Measurements from ENCODE around the gene ANKRD9.

The ANKRD9 gene

DNA sequence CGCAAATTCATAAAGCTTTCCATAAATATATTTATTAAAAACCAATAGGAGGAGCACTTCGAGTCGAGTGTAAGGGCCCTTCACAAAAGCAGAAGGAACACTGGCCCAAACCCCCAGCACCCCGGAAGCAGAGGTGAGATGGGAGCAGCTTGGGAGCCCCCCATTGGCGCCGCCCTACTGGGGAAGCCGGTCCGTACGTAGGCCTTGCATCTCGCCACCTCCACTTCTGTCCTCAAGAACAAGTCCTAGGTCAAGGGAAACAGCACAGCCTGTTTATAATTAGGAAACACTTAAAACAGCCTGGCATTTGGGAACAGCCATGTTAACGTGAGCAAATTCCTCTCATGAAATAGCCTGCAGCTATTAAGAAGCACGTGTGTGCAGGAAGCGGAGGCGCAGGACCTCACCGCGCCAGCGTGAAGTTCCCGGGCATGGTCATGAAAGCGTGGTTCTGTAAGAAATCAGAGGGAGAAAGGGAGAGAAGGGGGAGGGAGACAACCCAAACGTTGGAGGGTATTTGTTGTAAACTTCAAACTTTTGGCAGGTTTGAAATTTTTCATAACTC is 7.7 kb downstream of the ANKRD9 start:
- Histone ChIP-seq H3K36me3 (ENCODE audit: insufficient read depth, low read length) (no peaks in the 10 kb centered on the region; the same call in 1 of the 2 replicates), H3K4me1 (ENCODE audit: insufficient read depth, low read length) (no peaks in the 10 kb centered on the region), H3K9me3 (ENCODE audit: control insufficient read depth, insufficient read depth, low read length) (no peaks in the 10 kb centered on the region), H3K9ac (ENCODE audit: low read depth, low read length) (no peak overlapping the region)

DNA sequence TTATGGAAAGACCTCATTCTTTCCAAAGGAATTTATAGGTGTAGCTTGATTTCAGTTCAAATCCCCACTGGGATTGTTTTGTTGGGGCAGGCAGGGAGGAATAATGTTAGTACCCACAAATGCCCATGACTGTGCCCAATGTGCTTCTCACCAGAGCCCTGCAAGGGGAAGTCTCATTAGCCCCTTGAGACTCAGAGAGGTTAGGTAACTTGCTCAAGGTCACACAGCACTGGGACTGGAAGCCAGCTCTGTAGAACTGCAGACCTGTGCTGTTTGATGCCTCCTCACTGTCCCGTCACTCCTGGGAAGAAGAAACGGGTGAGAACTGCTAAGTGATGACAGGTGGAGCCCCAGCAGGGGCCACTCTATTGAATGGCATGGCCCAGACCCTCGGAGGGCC is 8.9 kb downstream of the ANKRD9 start:
- no peak overlapping the region for H3K9ac ChIP-seq (ENCODE audit: low read depth, low read length)
- H3K36me3 ChIP-seq (ENCODE audit: insufficient read depth, low read length): no peaks in the 10 kb centered on the region; the same call in 1 of the 2 replicates
- H3K4me1 ChIP-seq (ENCODE audit: insufficient read depth, low read length): no peaks in the 10 kb centered on the region
- H3K9me3 ChIP-seq (ENCODE audit: control insufficient read depth, insufficient read depth, low read length): no peaks in the 10 kb centered on the region

DNA sequence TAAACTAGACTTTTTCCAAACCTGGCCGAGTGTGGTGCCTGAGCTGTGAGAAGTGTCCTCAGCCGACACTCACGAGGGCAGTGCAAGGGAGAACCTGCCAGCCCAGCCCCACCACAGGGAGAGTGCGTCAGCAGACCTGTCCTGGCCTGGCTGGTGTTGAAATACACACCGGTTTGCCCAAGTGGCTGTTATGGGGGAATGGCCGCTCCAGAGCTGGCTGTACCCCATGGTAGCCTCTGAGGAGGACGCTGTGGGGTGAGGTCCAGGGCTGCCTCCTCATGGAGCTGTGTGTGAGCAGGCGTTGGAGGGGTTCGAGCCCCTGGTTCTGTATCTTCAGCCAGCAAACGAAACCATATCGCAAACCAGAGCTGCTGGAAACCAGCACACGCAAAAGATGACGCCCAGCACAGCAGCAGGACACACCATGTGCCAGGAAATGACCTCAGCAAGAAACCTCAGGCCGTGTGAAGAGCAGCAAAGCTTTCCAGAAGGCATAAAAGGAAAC is 9.4 kb downstream of the ANKRD9 start:
- H3K4me1 ChIP-seq (ENCODE audit: insufficient read depth, low read length): no peaks in the 10 kb centered on the region
- H3K9ac ChIP-seq (ENCODE audit: low read depth, low read length): no peak overlapping the region
- no peaks in the 10 kb centered on the region; the same call in 1 of the 2 replicates for H3K36me3 ChIP-seq (ENCODE audit: insufficient read depth, low read length)
- H3K9me3 ChIP-seq (ENCODE audit: control insufficient read depth, insufficient read depth, low read length): no peaks in the 10 kb centered on the region

DNA sequence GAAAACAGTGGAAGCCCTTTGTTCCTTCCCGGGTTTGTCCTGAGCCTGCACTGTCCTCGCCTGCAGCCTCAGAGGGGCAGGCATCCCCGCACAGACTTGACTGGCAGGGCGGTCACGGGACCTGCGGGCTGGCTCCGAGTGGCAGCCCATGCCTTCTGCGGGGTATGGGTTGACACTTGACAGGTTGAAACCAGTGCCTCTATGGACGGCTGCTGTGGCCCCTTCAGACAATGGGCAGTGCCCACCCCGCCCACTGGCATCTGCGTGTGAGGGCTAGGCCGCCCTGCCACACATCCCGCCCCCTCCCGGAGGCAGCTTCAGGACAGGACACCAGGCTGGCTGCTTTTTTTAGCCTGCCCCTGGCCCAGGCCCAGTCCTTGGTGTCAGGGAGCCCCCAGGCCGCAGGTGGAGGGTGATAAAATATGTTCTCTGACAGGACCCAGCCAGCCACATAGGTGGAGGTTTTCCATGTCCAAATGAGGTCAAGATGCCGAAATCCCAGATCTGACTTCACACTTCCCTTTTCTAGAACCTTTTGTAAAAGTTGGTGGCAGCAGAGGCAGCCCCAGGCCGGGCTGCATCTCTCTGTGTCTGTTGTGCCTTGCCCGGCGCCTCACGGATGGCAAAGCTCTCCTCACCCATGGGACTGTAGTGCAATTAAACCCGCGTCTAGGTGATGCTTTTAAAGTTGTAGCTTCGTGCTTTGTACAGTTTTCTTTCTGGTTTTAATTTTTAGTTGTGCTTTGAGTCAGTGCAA is 10.0 kb downstream of the ANKRD9 start:
- Histone ChIP-seq H3K9me3 (ENCODE audit: control insufficient read depth, insufficient read depth, low read length) (no peaks in the 10 kb centered on the region), H3K36me3 (ENCODE audit: insufficient read depth, low read length) (no peaks in the 10 kb centered on the region; the same call in 1 of the 2 replicates), H3K9ac (ENCODE audit: low read depth, low read length) (no peak overlapping the region), H3K4me1 (ENCODE audit: insufficient read depth, low read length) (no peaks in the 10 kb centered on the region)

DNA sequence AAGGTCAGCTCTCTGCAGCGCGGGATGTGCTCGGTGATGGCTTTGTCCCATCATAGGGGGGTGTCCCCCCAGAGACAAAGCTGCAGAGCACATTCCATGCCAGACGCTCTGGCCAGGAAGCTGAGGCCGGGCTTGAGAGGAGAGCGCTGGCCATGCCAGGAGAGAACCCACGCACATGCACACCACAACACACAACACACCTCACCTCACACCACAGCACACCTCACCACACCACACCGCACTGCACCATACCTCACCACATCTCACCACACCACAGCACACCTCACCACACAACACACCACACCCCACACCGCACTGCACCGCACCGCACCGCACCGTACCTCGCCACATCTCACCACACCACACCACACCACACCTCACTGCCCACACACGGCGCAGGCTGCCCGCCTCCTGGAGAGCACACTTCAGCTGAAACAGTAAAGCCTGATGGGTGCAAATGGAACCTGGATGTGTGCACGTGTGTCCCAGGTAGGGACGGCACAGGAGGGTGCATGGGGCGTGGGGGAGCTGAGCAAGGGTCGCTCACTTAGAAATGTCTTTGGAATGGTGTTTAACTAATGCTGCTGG is 10.8 kb downstream of the ANKRD9 start:
- Histone ChIP-seq H3K4me1 (ENCODE audit: insufficient read depth, low read length) (no peaks in the 10 kb centered on the region), H3K9ac (ENCODE audit: low read depth, low read length) (no peak overlapping the region), H3K9me3 (ENCODE audit: control insufficient read depth, insufficient read depth, low read length) (no peaks in the 10 kb centered on the region), H3K36me3 (ENCODE audit: insufficient read depth, low read length) (no peaks in the 10 kb centered on the region; the same call in 1 of the 2 replicates)

DNA sequence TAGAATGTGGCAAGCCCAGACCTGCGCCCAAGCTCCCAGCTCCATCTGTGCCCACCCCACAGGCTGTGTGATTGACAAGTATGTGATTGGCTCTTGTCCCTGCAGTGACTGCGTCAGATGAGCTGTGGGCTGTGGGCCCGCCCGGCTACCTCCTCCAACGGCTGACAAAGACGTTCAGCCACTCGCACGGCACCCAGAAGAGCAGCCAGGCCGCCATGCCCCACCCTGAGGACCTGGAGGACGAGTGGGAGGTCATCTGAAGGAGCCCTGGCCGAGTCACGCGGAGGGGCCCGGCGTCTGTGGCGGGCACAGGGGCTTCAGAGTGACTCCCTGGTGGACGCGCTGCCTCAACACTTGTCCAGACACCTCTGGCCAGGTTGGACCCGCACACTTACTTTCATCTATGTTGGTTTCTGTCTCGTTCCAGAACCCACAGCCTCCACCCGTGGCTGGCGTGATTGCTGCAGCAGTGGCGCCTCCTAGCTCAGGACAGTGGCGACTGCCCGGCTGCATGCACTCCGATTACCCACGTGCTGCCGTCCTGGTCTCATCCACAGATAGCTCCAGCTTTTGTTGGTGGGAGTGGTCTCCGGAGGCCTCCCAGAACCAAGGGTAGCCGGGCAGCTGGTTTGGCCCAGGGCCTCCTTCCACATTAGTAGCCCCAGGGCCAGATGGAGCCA is 11.4 kb downstream of the ANKRD9 start:
- Histone ChIP-seq H3K9ac (ENCODE audit: low read depth, low read length) (no peak overlapping the region), H3K9me3 (ENCODE audit: control insufficient read depth, insufficient read depth, low read length) (no peaks in the 10 kb centered on the region), H3K36me3 (ENCODE audit: insufficient read depth, low read length) (no peaks in the 10 kb centered on the region; the same call in 1 of the 2 replicates), H3K4me1 (ENCODE audit: insufficient read depth, low read length) (no peaks in the 10 kb centered on the region)

DNA sequence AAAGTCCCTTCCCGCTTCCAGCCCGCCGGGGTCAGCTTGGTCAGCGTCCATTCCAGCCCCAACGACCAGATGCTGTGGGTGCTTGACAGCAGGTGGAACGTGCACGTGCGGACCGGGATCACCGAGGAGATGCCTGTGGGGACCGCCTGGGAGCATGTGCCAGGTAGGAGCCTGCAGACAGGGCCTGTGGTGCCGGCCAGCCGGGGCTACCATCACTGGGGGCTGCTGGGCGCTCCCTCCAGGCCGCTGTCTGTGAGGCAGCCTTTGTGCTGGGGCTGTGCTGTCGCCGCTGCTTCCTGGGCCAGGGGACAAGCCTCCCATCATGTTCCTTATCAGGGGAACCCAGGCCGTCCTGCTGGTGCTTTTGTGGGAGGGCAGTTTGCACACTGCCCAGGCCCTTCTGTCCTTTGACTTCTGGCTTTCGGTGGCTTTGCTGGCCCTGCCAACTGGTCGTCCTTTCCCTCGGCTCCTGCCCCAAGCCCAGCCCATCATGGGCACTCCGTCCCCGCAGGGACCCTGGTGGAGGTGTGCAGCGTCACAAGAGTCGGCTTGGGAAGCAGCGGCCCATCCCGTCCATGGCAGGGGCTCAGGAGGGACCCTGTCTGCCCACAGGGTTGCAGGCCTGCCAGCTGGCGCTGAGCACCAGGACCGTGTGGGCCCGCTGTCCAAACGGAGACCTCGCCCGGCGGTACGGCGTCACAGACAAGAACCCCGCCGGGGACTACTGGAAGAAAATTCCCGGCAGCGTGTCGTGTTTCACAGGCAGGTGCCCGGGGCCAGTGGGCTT is 12.4 kb downstream of the ANKRD9 start:
- Histone ChIP-seq H3K4me1 (ENCODE audit: insufficient read depth, low read length) (no peaks in the 10 kb centered on the region), H3K9me3 (ENCODE audit: control insufficient read depth, insufficient read depth, low read length) (no peaks in the 10 kb centered on the region), H3K9ac (ENCODE audit: low read depth, low read length) (no peak overlapping the region), H3K36me3 (ENCODE audit: insufficient read depth, low read length) (no peaks in the 10 kb centered on the region; the same call in 1 of the 2 replicates)

DNA sequence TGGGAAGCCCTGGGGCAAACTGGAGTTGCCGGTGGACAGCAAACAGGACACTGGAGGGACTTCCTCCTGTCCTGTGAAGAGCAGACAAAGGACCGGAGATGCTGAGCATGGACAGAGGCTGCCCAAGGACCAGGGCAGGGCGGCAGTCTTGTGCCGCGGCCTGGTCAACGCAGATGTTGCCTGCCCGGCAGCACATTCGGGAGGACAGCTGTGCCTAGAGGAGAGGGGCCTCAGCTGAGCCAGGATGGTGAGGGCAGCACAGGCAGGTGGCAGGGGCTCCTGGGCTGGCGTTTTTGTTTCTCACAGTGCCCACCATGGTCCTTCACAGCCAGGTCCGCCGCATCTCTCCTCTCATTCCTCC is 13.3 kb downstream of the ANKRD9 start:
- Histone ChIP-seq H3K36me3 (ENCODE audit: insufficient read depth, low read length) (no peaks in the 10 kb centered on the region; the same call in 1 of the 2 replicates), H3K4me1 (ENCODE audit: insufficient read depth, low read length) (no peaks in the 10 kb centered on the region), H3K9ac (ENCODE audit: low read depth, low read length) (no peak overlapping the region), H3K9me3 (ENCODE audit: control insufficient read depth, insufficient read depth, low read length) (no peaks in the 10 kb centered on the region)

DNA sequence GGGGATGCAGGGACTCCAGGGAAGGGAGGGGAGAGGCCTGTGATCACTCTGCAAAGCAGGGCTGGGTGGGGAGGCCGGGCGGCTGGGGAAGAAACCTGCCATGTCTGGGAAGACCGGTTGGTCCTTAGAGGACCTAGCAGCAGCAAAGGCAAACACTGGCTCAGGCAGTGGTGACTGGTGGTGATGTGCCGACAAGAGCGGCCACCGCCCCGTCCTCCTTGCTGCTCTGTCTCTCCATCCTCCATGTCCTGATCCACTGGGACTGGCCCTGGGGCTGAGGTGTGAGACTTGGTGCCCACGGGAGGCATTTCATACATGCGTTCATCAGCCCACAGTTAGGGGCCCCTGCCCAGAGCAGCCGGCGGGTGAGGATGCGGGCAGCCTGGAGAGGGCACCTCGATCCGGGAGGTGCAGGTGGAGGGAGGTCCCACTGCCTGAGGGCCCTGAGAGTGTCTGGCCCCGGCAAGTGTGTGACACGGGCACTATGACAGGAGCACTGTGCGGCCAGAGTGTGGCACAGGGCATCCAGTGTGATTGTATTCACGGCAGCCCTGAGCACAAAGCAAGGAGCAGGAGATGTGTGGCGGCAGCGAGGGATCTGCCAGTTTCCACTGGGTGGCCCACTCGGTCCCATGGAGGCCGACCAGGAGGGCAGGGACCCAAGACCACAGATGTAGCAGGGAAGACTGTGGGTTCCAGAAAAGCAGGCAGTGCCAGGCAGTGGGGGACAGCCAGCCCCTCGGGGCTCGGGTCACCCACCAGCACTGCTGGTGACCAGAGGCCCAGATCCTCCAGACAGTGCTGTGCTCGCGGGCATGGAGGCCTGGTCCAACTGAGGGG is 13.9 kb downstream of the ANKRD9 start:
- Histone ChIP-seq H3K9me3 (ENCODE audit: control insufficient read depth, insufficient read depth, low read length) (no peaks in the 10 kb centered on the region), H3K4me1 (ENCODE audit: insufficient read depth, low read length) (no peaks in the 10 kb centered on the region), H3K36me3 (ENCODE audit: insufficient read depth, low read length) (no peaks in the 10 kb centered on the region; the same call in 1 of the 2 replicates), H3K9ac (ENCODE audit: low read depth, low read length) (no peak overlapping the region)

DNA sequence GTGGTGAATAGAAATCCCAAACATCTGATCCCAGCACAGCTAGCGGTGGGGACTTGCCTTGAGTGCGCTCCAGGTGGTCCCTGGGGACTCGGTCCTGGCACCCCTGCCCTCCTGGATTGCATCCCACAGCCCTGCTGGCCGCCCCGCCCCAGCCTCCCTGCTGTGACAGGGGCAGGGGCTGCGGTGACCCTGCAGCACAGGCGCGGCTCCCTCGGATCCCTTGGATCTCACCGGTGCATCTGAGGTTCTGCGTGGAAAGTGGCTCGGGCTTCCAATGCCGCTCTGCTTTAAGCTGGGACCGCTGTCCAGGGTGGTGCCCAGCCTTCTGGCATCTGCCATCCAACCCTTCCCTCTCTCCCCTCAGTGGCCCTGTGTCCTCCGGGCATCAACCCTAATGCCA is 16.0 kb downstream of the ANKRD9 start:
- Histone ChIP-seq H3K9ac (ENCODE audit: low read depth, low read length) (no peak overlapping the region), H3K9me3 (ENCODE audit: control insufficient read depth, insufficient read depth, low read length) (no peaks in the 10 kb centered on the region), H3K36me3 (ENCODE audit: insufficient read depth, low read length) (no peaks in the 10 kb centered on the region; the same call in 1 of the 2 replicates), H3K4me1 (ENCODE audit: insufficient read depth, low read length) (no peaks in the 10 kb centered on the region)

DNA sequence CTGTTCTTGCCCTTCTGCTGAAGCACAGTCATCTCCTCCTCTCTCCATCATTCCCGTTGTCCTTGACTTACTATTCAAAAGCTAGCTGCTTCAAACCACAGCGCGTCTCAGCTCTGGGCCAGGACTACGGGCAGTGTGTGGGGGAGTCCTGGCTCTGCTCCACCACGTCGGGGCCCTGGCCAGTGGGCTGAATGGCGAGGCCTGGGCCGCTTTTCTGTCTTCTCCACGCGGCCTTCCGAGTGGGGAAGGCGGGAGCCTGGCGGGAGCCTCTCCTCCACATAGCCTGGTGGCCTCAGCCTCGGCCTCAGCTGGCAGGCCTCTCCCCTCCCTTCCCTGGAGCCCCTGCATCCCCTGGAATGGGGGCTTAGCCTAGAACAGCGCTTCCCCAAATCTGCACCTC is 16.5 kb downstream of the ANKRD9 start:
- Histone ChIP-seq H3K9ac (ENCODE audit: low read depth, low read length) (no peak overlapping the region), H3K9me3 (ENCODE audit: control insufficient read depth, insufficient read depth, low read length) (no peaks in the 10 kb centered on the region), H3K4me1 (ENCODE audit: insufficient read depth, low read length) (no peaks in the 10 kb centered on the region), H3K36me3 (ENCODE audit: insufficient read depth, low read length) (no peaks in the 10 kb centered on the region; the same call in 1 of the 2 replicates)

DNA sequence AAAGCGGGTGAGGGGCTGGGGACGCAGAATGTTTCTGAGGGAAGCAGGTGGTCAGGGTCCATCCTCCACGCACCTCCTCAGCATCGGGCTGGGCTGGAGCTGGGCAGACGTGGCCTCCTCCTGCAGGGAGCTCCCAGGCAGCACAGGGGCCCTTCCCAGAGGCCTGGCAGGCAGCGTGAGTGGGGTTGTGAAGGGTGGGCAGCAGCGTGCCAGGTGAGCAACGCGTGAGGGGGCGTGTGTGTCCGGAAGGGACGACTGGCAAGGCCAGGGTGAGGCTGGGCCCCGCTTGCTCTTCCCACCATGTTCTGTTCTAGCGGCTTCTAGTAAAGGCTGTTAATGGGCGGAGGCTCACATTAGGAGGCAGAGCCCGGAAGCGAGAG is 17.1 kb downstream of the ANKRD9 start:
- no peak overlapping the region for H3K9ac ChIP-seq (ENCODE audit: low read depth, low read length)
- H3K4me1 ChIP-seq (ENCODE audit: insufficient read depth, low read length): no peaks in the 10 kb centered on the region
- H3K9me3 ChIP-seq (ENCODE audit: control insufficient read depth, insufficient read depth, low read length): no peaks in the 10 kb centered on the region
- no peaks in the 10 kb centered on the region; the same call in 1 of the 2 replicates for H3K36me3 ChIP-seq (ENCODE audit: insufficient read depth, low read length)

DNA sequence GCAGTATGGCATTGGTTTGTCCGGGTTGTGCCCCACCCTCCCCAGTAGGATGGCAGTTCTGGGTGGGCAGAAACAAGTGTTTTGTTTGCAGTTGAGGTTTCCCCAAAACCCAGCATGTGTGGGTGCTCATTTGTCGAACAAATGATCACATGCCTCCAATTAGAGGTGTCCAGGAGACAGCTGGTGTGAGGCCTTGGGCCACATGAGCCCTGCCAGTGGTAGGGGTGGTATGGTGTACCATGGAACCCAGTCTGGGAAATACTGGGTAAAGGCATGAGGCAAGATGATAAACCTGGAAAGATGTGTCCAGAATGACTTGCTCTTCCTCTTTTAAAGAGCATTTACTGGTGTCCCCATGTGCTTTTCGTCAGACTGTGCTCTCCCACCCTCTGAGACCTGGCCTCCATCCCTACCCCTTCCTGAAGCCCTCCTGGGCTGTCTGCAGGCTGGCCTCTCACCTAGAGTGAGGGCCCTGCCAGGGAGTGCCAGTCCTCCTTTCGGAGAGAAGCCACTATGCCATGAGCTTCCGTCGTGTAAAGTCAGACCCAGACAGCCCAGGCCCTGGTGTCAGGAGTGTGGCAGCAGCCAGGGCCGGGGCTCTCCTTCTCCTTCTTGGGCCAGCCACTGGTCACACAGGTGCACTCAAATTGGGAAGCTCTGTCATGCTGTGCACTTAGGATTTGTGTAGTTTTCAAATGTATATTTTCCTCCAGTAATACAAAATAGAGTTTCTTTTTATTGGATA is 17.6 kb downstream of the ANKRD9 start:
- no peaks in the 10 kb centered on the region for H3K9me3 ChIP-seq (ENCODE audit: control insufficient read depth, insufficient read depth, low read length)
- no peaks in the 10 kb centered on the region for H3K4me1 ChIP-seq (ENCODE audit: insufficient read depth, low read length)
- no peak overlapping the region for H3K9ac ChIP-seq (ENCODE audit: low read depth, low read length)
- no peaks in the 10 kb centered on the region for H3K36me3 ChIP-seq (ENCODE audit: insufficient read depth, low read length)

All from ES-I3 (cell line).